Fibroblast of the aortic adventitia (primary cell): Measurements from ENCODE around the gene RARS2. TPM values are rescaled to one million over a fixed set of nuclear protein-coding genes. Genes with fewer than 3 reads are reported as not detected.
A peak's percentile ranks its signal among the peaks of the same experiment; 100 is the strongest.

Experiments used
- DNase-seq: peaks from one replicate; pipeline ENCODE4 v3.0.0-alpha.2; 2010; ENCODE audit warnings: low read depth
- H3K4me3 ChIP-seq: 2 replicates; pipeline ENCODE4 v1.5.1; 2011; ENCODE audit warnings: low read depth, mild to moderate bottlenecking, control low read depth, low read length, moderate library complexity
- CTCF ChIP-seq: IDR thresholded peaks from 2 replicates; pipeline ENCODE4 v1.5.1; 2011; ENCODE audit warnings: mild to moderate bottlenecking, low read length, control low read depth, inconsistent platforms; ENCODE audit not compliant: insufficient read depth
- small RNA-seq: library from RNA; depleted of rRNA; stranded (forward); fragments of <200 nt; gene quantifications from one replicate; pipeline ENCODE3, GENCODE V24; 2012
- total RNA-seq: library from RNA; depleted of rRNA; stranded (reverse); fragments of >200 nt; gene quantifications from 2 replicates; pipeline ENCODE4 v1.2.3, GENCODE V29; 2012; ENCODE audit warnings: low replicate concordance

The RARS2 gene
- total RNA-seq, 1 donor: 55.0 TPM

GRCh38 chr6:87473419-87473903 lies 116.3 kb downstream of the RARS2 start:
- peak; percentile 57 for DNase-seq

GRCh38 chr6:87472525-87473418 lies 117.0 kb downstream of the RARS2 start, which contains the start of gene SLC35A1:
Gene SLC35A1, plus strand, starts transcription at chr6:87472974. Its CDS starts 30 bp downstream, at chr6:87473004.
- peak; percentile 84 for DNase-seq
- H3K4me3 ChIP-seq: peak within 1 kb of the TSS; percentile 95
- peak; percentile 23 for TF ChIP-seq CTCF

More at GRCh38 chr6:87473419-87473903, 116.3 kb downstream of the RARS2 start:
- H3K4me3 ChIP-seq: peak overlapping the region; percentile 95
- peak; percentile 6 for TF ChIP-seq CTCF

- TF ChIP-seq CTCF: no peak
- DNase-seq: no peak
- no peak overlapping the region for H3K4me3 ChIP-seq
Observed at GRCh38 chr6:87465051-87465450, 124.7 kb downstream of the RARS2 start.

Small RNA genes lying within 50 kb of the gene (small RNA-seq; reads per million reads assigned to genes)
- not detected for gene RNU6-444P

Other genes with a start within 250 kb of the RARS2 start
- gene C6orf163, start 245.2 kb downstream of the RARS2 start, total RNA-seq: 3.9 and 5.2 TPM in 2 replicates
- gene CFAP206, start 182.0 kb downstream of the RARS2 start, total RNA-seq: 0.27 and 0.90 TPM in 2 replicates
- 15.8 and 17.1 TPM in 2 replicates for gene SLC35A1, start 117.0 kb downstream of the RARS2 start, total RNA-seq
- 14.3 and 52.9 TPM in 2 replicates for gene ORC3, start 148 bp upstream of the RARS2 start, total RNA-seq
- 14.9 and 17.3 TPM in 2 replicates for gene AKIRIN2, start 112.2 kb upstream of the RARS2 start, total RNA-seq